Umbilical cord (tissue), 2 donors: ENCODE measurements around the gene DISC1. TPM values are rescaled to one million over a fixed set of nuclear protein-coding genes. Genes with fewer than 3 reads are reported as not detected.

ENCODE experiments used
- DNase-seq: peaks from one replicate; pipeline ENCODE4 v3.0.0-alpha.2; 2015; ENCODE audit warnings: low spot score
- total RNA-seq: library from RNA; depleted of rRNA; stranded (reverse); fragments of >200 nt; gene quantifications from one replicate; pipeline ENCODE4 v1.2.3, GENCODE V29; 2014; ENCODE audit warnings: low replicate concordance; ENCODE audit not compliant: insufficient read depth

The DISC1 gene
- total RNA-seq, 1 donor from 2014 or later = 17.3 TPM

GRCh38 chr1:231853588-231854207 is 227.1 kb downstream of the DISC1 start:
- no peak for DNase-seq

DNA sequence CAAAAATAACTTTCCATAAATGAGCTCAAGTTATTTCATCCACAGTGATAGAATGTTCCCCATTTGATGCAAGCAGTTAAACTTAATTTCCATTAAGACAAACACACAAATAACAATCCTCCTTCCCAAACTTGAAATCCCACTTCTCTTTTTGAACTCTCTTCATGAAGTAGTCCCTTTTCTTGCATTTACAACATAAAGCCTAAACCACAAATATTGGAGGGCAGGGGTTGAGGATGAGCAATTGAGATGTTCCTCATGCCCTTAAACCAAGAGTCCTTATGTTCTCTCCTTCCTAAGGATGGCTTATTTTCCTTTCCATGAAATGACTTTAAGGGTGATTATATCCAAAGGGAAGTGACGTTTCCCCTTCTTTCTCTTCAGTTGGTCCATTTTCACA is 228.8 kb downstream of the DISC1 start:
- no peak for DNase-seq

- no peak for DNase-seq
Observed at GRCh38 chr1:231855926-231856325, 229.3 kb downstream of the DISC1 start.

DNA sequence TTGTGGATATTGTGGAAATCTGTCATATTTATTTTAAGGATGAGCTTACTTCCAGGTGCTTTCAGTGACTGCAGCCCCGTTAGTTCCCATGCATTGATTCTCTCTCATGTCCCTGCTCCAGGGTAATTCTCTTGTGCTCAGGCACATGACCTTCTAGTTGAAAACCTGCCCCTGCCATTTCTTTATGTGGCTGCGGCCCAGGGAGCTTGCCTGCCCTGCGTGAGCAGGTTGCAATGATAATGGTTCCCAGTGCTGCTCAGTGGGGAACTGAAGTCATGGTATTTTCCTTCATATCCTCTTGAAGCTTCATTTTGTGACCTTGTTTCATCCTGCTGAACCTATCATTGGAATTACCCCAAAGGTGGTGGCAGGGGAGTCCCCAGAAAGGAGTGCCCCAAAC is 229.8 kb downstream of the DISC1 start:
- DNase-seq = no peak

DNA sequence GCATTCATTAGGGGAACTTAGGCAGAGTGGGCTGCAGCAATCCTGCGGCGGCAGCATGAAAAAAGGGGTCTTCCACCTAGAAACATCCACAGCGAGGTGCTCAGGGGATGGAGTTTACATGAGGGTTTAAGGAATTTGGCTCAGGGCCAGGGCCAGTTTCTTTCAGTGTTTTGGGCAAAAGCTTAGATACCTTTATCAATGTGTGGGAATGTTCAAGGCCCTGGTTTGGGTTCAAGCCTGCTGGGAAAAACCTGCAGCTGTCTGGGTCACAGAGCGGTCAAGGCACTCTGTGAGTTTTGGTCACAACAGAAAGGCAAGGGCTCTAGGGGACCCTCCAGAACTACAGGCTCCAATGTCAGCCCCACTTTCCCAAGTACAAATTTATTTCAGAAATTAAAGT is 230.3 kb downstream of the DISC1 start:
- DNase-seq = no peak

- DNase-seq = no peak
Observed at GRCh38 chr1:231857609-231858135, 231.1 kb downstream of the DISC1 start.

GRCh38 chr1:231860221-231861088 is 233.9 kb downstream of the DISC1 start:
- DNase-seq = peak; percentile 26

GRCh38 chr1:231861541-231862481 is 235.2 kb downstream of the DISC1 start:
- peak; percentile 35 for DNase-seq

DNA sequence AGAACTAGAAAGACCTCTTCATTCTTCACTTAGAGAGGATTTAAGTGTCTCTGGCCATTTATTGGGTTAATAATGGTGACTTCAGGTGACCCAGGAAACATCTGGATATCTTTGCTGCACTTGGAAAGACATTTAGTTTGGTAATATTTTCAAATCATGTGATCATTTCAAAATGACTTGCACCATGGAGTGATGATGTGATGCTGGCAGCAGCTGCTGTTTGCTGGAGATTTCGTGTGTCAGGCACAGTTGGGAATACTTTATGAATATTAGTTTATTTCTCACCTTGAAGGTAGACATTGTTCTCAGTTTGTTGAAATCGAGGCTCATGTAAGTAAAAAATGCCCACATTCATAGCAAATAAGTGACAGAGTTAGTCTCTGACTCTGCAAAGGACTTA is 236.0 kb downstream of the DISC1 start:
- DNase-seq = no peak

DNA sequence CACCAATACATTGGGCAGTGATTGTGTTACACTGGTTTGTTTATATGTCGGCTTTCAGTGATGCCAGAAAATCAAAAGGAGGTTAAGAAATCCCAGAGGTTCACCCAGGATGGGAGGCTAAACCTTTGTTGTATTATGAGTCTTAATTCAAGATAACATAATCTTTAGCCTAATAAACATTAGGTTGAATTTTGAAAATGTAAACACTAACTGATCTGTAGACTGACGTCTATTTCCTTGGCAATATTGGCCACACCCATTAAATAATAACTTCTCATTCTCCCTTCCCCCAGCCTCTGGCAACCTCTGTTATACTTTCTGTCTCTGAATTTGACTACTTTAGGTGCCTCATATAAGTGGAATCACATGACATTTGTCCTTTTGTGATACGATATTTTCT is 238.7 kb downstream of the DISC1 start:
- no peak for DNase-seq

- DNase-seq = peak; percentile 74
Observed at GRCh38 chr1:231866392-231867331, 240.1 kb downstream of the DISC1 start.

GRCh38 chr1:231867607-231868006 is 241.0 kb downstream of the DISC1 start:
- no peak for DNase-seq

GRCh38 chr1:231869364-231869763 is 242.8 kb downstream of the DISC1 start:
- no peak for DNase-seq

DNA sequence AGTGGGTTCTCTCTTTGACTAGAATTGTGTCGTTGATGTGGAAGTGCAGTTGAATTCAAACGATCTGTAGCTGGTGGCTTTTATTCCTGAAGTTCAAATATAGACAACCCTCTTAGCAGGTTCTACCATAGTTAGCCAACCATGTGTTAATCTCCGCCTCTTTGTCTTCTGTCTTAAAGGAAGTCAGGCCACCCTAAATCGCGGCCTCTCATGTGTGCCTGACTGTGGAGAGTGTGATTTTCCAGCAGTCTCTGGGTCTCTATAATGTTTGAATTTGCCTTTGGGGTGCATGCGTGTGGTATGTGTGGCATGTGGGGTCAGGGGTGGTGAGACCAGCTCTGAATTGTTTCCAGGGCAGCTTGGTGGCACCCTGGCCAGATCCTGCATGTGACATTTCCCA is 244.9 kb downstream of the DISC1 start:
- DNase-seq = no peak

DNA sequence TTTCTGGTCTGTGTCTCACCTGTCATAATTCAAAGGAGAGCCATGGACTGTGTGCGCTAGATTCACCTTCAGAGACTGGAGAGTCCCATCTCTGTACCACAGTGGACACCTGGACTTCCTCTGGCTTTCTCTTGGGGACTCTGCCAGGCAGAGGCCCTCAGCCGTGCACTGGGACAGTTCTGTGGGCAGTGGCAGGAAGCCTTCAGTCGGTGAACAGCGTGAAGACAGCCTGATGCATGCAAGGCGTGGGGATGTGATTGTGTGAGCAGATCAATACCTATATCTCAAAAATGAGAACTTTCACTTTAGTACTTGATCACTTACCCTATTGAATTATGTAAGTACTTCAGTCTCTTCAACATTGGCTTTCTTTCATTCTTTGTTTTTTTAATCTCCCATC is 245.3 kb downstream of the DISC1 start:
- no peak for DNase-seq

DNA sequence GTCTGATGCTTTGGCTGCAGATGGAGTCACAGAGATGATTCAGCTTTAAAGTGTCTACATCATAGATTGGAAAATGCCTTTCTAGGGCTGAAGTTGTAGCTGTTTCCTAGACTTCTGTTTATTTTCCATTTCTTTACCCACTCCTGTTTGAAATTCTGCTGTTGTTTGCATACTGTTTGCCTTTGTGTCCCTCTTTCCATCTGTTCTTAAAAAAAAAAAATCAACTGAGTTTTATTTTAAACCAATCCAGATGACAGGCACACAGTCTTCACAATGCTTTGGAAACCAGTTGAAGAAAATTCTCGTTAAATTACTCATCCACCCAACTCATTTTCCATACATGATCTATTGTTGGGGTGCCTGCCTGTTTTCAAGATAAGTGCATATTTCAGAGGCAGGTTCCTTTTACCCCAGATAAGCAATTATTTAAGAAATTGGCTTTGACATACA is 245.9 kb downstream of the DISC1 start:
- peak; percentile 40 for DNase-seq

DNA sequence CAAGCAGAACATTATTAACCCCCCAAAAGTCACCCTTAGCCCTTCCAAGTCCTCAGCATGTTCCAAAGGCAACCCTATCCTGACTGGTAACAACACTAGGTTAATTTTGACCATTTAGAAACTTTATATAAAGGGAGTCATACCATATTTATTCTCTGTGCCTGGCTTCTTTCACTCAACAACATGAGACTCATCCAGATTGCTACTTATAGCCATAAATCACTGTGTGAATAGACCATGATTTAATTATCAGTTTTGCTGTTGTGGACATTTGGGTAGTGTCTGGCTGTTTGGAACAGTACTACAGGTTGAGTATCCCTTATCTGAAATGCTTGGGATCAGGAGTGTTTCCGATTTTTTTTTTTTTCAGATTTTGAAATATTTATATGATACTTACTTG is 252.1 kb downstream of the DISC1 start:
- no peak for DNase-seq

DNA sequence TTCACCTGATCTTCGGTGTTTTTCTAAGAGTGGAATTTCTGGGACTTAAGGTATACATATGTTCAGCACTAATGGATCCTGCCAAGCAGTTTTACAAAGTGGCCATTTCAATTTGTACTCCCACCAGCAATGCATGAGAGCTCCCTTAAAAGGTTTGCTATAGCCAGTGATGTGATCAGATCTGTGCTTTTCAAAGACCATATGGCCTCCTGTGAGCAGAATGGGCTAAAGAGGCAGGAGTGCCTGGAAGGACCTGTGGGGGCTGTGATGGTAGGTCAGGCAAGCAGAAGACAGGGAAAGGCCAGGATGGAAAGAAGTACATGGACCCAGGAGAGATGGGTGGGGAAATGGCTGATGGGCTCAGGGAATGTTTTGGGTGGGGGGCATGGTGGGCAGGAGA is 252.7 kb downstream of the DISC1 start:
- no peak for DNase-seq

GRCh38 chr1:231882333-231882732 is 255.7 kb downstream of the DISC1 start:
- no peak for DNase-seq

- DNase-seq = no peak
Observed at GRCh38 chr1:231882790-231883189, 256.2 kb downstream of the DISC1 start.

GRCh38 chr1:231883382-231883781 is 256.8 kb downstream of the DISC1 start:
- no peak for DNase-seq
